Nephron progenitor cell (in vitro differentiated cells): ENCODE measurements around the gene RANBP1.

Experiments
- DNase-seq: peaks from one replicate; pipeline ENCODE4 v3.0.0; 2021
- H3K27ac Mint-ChIP-seq: 2 replicates; pipeline ENCODE4 v1.8.0; 2021; ENCODE audit warnings: mild to moderate bottlenecking, moderate library complexity, mixed read lengths
- H3K27me3 Mint-ChIP-seq: 2 replicates; pipeline ENCODE4 v1.8.0; 2021; ENCODE audit warnings: mild to moderate bottlenecking, low read depth, mixed read lengths; ENCODE audit not compliant: poor library complexity
- H3K36me3 Mint-ChIP-seq: 2 replicates; pipeline ENCODE4 v1.8.0; 2021; ENCODE audit warnings: low read depth, mixed read lengths
- H3K4me1 Mint-ChIP-seq: 2 replicates; pipeline ENCODE4 v1.8.0; 2021; ENCODE audit warnings: mixed read lengths
- H3K4me3 Mint-ChIP-seq: 2 replicates; pipeline ENCODE4 v1.8.0; 2021; ENCODE audit warnings: mild to moderate bottlenecking, moderate library complexity, mixed read lengths
- H3K9me3 Mint-ChIP-seq: 2 replicates; pipeline ENCODE4 v1.8.0; 2021; ENCODE audit warnings: mild to moderate bottlenecking, moderate library complexity, mixed read lengths
- TF ChIP-seq, protein P1 (sequence below): fragments of 200-600 bp; sonication (generic); IDR thresholded peaks from 2 replicates; pipeline ENCODE4 v1.5.0; 2021; ENCODE audit warnings: antibody characterized with exemption

The RANBP1 gene

DNA sequence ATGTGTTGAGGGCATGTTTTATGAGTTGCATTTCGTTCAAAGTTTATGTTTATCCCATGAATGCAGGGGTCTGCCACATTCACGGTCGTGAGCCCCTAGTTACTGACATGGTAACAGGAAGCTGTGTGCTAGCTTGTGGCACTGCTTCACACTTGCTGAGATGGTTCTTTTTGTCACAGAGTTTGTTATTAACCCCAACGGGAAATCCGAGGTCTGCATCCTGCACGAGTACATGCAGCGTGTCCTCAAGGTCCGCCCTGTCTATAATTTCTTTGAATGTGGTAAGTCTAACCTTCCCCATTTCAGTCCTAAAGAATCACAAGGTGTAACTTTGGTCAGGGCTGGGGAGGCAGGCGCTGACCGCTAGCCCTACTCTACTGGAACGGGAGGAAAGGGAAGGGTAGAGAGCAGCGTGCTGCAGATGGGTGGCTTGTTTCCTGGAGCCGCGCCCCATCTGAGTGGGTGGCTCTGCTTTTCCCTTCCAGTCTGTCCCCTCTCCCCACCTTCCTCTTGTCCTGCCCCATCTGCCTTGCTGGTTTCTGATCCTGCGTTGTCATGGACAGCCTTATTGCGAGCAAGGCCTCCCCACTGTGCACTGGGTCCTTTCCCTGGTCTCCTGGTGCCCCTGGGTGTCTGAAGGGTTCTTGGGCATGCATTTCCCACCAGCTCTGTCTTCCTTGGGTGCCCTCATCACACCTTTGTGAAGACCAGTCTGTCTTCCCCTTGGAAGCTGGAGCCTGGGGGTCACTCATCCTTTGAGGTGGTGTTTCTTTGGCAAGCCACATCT, 24.0 kb upstream of the RANBP1 start:
- H3K4me1 Mint-ChIP-seq, result no peaks in the 10 kb centered on the region
- H3K27me3 Mint-ChIP-seq, result peaks cover under 1% of the 10 kb centered on the region
- TF ChIP-seq, protein P1, sequence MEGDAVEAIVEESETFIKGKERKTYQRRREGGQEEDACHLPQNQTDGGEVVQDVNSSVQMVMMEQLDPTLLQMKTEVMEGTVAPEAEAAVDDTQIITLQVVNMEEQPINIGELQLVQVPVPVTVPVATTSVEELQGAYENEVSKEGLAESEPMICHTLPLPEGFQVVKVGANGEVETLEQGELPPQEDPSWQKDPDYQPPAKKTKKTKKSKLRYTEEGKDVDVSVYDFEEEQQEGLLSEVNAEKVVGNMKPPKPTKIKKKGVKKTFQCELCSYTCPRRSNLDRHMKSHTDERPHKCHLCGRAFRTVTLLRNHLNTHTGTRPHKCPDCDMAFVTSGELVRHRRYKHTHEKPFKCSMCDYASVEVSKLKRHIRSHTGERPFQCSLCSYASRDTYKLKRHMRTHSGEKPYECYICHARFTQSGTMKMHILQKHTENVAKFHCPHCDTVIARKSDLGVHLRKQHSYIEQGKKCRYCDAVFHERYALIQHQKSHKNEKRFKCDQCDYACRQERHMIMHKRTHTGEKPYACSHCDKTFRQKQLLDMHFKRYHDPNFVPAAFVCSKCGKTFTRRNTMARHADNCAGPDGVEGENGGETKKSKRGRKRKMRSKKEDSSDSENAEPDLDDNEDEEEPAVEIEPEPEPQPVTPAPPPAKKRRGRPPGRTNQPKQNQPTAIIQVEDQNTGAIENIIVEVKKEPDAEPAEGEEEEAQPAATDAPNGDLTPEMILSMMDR, result no peak
- no peak for DNase-seq
- peaks cover 96% of the 10 kb centered on the region for H3K36me3 Mint-ChIP-seq
- peak overlapping the region; percentile 85 for H3K27ac Mint-ChIP-seq
- no peak overlapping the region for H3K4me3 Mint-ChIP-seq
- H3K9me3 Mint-ChIP-seq, result peaks cover under 1% of the 10 kb centered on the region

DNA sequence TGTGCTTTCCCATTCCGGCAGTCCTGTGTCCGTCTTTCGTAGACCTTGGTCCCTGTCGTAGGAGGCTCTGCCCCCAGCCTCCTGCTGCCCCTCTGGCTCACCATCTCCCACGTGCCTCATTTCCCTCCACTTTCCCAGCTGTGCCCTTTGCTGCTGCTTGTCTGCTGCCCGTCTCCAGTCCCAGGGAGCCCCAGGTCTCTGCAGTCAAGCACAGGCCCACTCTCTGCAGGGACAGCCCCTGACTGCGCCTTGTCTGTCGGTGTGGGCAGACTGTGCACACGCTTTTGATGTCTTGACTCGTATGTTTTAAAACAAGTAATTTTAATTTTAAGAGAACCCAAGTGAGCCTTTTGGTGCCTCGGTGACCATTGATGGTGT, 23.4 kb upstream of the RANBP1 start:
- Mint-ChIP-seq H3K4me3 (no peak overlapping the region), H3K36me3 (peaks cover 96% of the 10 kb centered on the region), H3K9me3 (peaks cover 4% of the 10 kb centered on the region), H3K4me1 (no peaks in the 10 kb centered on the region), H3K27ac (no peak overlapping the region), H3K27me3 (peaks cover 4% of the 10 kb centered on the region)
- TF ChIP-seq, protein P1, result no peak
- no peak for DNase-seq

DNA sequence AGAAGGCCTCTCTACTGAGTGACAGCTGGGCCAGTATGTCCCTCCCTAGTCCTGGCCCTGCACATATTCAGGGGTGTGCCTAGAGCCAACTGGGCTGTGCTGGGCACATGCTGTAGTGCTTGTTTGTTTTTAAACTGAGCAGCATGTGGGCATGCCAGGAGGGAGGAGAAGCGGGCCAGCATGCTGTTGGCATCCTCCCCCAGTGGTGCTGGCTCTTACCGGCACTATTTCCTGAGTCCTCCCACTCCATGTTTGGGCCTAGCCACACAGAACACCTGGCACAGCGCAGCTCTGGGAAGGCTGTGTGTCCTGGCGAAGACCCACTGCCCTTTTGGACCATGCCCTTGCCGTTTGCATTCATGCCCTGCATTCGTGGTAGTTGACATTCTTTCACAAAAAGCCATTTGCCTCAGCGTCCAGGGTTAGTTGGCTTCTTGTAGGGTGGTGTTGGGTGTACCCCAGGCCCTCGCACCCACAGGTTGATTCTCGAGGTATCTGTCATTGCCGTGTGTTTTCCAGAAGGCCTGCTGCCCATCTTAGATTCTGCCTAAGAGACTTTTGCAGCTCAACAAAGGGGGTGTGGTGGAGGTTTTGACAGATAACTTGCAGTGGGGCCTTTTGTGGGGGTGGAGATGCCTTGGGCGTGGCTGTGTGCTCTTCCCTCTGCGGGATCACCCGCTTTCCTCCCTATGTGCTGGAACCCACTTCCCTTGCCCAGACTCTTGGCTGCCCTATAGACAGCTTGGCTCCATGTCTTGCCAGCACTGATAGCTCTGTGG, 22.3 kb upstream of the RANBP1 start:
- H3K4me3 Mint-ChIP-seq, result no peak overlapping the region

DNA sequence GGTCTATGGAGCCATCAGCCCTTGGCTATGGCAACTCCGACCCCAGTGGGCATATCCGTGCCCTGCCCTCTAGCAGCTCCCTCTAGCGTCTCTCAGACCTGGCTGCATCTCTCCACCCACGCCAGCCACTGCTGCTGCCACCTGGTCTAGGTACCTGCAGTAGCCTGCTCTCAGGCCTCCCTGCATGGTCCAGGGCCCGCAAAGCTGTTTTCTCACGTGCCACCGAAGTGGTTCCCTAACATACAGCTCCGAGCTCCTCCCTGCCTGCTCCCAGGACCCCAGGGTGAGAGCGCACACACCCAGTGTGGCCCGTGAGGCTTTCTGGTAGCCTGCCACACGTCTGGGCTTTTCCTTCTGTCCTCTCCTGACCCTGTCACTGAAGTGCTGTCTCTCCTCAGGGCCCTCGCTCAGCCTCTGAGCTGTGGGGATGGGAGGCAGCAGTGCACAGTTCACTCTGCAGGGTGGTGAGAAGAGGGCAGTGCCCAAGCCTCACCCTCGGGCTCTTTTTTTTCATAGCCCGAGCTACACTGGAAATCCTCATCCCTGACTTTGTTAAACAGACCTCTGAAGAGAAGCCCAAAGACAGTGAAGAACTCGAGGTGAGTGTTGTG, 21.6 kb upstream of the RANBP1 start:
- no peak for DNase-seq
- no peak overlapping the region for H3K4me3 Mint-ChIP-seq
- TF ChIP-seq, protein P1, result no peak
- peaks cover 97% of the 10 kb centered on the region for H3K36me3 Mint-ChIP-seq
- peaks cover 4% of the 10 kb centered on the region for H3K27me3 Mint-ChIP-seq
- H3K27ac Mint-ChIP-seq, result no peak overlapping the region
- no peaks in the 10 kb centered on the region for H3K4me1 Mint-ChIP-seq
- peaks cover 4% of the 10 kb centered on the region for H3K9me3 Mint-ChIP-seq

More for the DNA sequence above, 22.3 kb upstream of the RANBP1 start:
- peaks cover 98% of the 10 kb centered on the region for H3K36me3 Mint-ChIP-seq
- H3K27ac Mint-ChIP-seq, result no peak overlapping the region
- TF ChIP-seq, protein P1, result no peak
- no peaks in the 10 kb centered on the region for H3K4me1 Mint-ChIP-seq
- peaks cover 4% of the 10 kb centered on the region for H3K27me3 Mint-ChIP-seq
- peaks cover 4% of the 10 kb centered on the region for H3K9me3 Mint-ChIP-seq
- DNase-seq, result no peak

DNA sequence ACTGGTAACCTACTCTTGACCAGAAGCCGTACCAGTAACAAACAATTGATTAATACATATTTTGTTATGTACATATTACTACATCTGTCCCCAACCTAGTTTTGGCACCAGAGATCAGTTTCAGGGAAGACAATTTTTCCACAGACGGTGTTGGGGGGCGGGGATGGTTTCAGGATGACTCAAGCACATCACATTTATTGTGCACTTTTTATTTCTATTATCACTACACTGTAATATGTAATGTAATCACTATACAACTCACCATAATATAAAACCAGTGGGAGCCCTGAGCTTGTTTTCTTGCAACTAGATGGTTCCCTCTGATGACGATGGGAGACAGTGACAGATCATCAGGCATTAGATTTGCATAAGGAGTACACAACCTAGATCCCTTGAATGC, 20.4 kb upstream of the RANBP1 start:
- TF ChIP-seq, protein P1, result no peak
- Mint-ChIP-seq H3K4me1 (no peaks in the 10 kb centered on the region), H3K4me3 (no peak overlapping the region), H3K27me3 (peaks cover 4% of the 10 kb centered on the region), H3K9me3 (peaks cover 4% of the 10 kb centered on the region), H3K27ac (no peak overlapping the region), H3K36me3 (peaks cover 97% of the 10 kb centered on the region)
- DNase-seq, result no peak
